Stomach (tissue), 4 donors: Measurements from ENCODE around the gene MTR.

Experiments
- POLR2A ChIP-seq, 4 donors: fragments of 450-650 bp; IDR thresholded peaks; one replicate each; pipeline ENCODE4 v1.6.1; 2016; ENCODE audit warnings: antibody characterized with exemption in 4 of 4, control low read depth in 2 of 4, mild to moderate bottlenecking in 1 of 4, moderate library complexity in 1 of 4
- POLR2AphosphoS5 ChIP-seq, 3 donors: sonication (generic); formaldehyde crosslinking; IDR thresholded peaks; one replicate each; pipeline ENCODE4 v1.6.1; 2016; ENCODE audit warnings: antibody characterized with exemption in 3 of 3
- TF ChIP-seq, protein P1 (sequence below), 7 experiments: fragments of 450-650 bp in 4 of 7; fragments of 200-600 bp in 3 of 7; sonication (generic) in 3 of 7; IDR thresholded peaks; one replicate each; pipeline ENCODE4 v1.5.1; 2016 to 2019; ENCODE audit warnings: antibody characterized with exemption in 7 of 7, control low read depth in 2 of 7, mild to moderate bottlenecking in 1 of 7

DNA sequence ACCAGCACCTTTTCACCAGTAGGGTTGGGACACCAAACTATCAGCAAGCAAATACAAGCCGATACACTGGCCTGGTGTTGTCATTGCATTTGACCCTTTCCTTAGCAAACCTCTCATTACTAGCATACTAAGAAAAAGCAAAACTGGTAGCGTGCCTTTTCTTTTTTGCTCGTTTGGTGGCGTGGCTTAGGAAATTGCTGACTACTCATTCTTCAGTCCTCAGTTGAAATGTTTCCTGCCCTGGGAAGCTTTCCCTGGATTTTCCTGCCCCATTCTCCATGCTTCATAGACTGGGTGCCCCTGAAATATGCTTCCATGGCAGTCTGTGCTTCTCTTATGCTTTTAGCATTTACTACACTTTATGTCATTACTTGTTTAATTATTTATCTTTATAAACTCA is 42.0 kb downstream of the MTR start:
- TF ChIP-seq, protein P1, sequence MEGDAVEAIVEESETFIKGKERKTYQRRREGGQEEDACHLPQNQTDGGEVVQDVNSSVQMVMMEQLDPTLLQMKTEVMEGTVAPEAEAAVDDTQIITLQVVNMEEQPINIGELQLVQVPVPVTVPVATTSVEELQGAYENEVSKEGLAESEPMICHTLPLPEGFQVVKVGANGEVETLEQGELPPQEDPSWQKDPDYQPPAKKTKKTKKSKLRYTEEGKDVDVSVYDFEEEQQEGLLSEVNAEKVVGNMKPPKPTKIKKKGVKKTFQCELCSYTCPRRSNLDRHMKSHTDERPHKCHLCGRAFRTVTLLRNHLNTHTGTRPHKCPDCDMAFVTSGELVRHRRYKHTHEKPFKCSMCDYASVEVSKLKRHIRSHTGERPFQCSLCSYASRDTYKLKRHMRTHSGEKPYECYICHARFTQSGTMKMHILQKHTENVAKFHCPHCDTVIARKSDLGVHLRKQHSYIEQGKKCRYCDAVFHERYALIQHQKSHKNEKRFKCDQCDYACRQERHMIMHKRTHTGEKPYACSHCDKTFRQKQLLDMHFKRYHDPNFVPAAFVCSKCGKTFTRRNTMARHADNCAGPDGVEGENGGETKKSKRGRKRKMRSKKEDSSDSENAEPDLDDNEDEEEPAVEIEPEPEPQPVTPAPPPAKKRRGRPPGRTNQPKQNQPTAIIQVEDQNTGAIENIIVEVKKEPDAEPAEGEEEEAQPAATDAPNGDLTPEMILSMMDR (IDR thresholded peaks at IDR 0.05) = no peak
- TF ChIP-seq POLR2A (IDR thresholded peaks at IDR 0.05) (no peak), POLR2AphosphoS5 (IDR thresholded peaks at IDR 0.05) (no peak)
